ENCODE data around the gene MOG. TPM values are rescaled to one million over a fixed set of nuclear protein-coding genes. Genes with fewer than 3 reads are reported as not detected.

Gene MOG
- total and polyA plus RNA-seq, 2 experiments from 2014 or later: not detected

- in situ Hi-C loops (cut with MboI): no loop called here
- Histone ChIP-seq H3K9me3 (ENCODE audit: low read depth) (no peaks in the 10 kb centered on the region), H3K79me2 (ENCODE audit: insufficient read depth) (no peaks in the 10 kb centered on the region), H3K27ac (no peak overlapping the region), H3K27me3 (replicated peaks; ENCODE audit: insufficient read depth) (peaks cover 10% of the 10 kb centered on the region), H3K9me2 (ENCODE audit: insufficient read depth) (no peaks in the 10 kb centered on the region), H3K4me2 (ENCODE audit: unreplicated experiment) (no peak overlapping the region), H3K4me1 (ENCODE audit: insufficient read depth) (no peaks in the 10 kb centered on the region), H3K36me3 (ENCODE audit: low read depth) (no peaks in the 10 kb centered on the region), H3K4me3 (no peak overlapping the region), H2AFZ (no peak overlapping the region), H4K20me1 (ENCODE audit: insufficient read depth) (no peaks in the 10 kb centered on the region), H3K9ac (no peak overlapping the region), H3F3A (ENCODE audit: insufficient read depth) (no peaks in the 10 kb centered on the region)
- TF ChIP-seq EZH2phosphoT487 (IDR thresholded peaks at IDR 0.05; ENCODE audit: insufficient read depth, low read depth) (no peak), EZH2 (IDR thresholded peaks at IDR 0.05; ENCODE audit: insufficient read depth, poor library complexity, severe bottlenecking) (no peak)
- 11 to 22% methylated on average over 2 of the region's 2 CpGs for WGBS, 2 experiments (ENCODE audit: low coverage in 1 of 2, low lambda C conversion rate in 2 of 2, missing lambda C conversion rate in 2 of 2)
- DNase-seq: no peak
Measured at GRCh38 chr6:29720863-29721262, 64.0 kb downstream of the MOG start.

Small RNA genes lying within 50 kb of the gene (small RNA-seq; reads per million reads assigned to genes)
- not detected for gene SUMO2P1 (ENCODE audit: low read depth, low replicate concordance)

Other genes with a start within 250 kb of the MOG start
- gene OR12D1, start 242.2 kb upstream of the MOG start, total RNA-seq (2014; rRNA removed; shearing (Covaris generic)): not detected in 2 replicates
- not detected in 2 replicates for gene OR12D1, start 242.2 kb upstream of the MOG start, polyA plus RNA-seq (2016; fragmentation: Nextera tagmentation; extraction: Ambion mirVana)
- gene OR10C1, start 217.8 kb upstream of the MOG start, total RNA-seq (2014; rRNA removed; shearing (Covaris generic)): not detected in 2 replicates
- not detected in 2 replicates for gene OR10C1, start 217.8 kb upstream of the MOG start, polyA plus RNA-seq (2016; fragmentation: Nextera tagmentation; extraction: Ambion mirVana)
- gene OR11A1, start 200.0 kb upstream of the MOG start, total RNA-seq (2014; rRNA removed; shearing (Covaris generic)): not detected in 2 replicates
- not detected in 2 replicates for gene OR11A1, start 200.0 kb upstream of the MOG start, polyA plus RNA-seq (2016; fragmentation: Nextera tagmentation; extraction: Ambion mirVana)
- not detected in 2 replicates for gene OR2H1, start 199.9 kb upstream of the MOG start, total RNA-seq (2014; rRNA removed; shearing (Covaris generic))
- gene OR2H1, start 199.9 kb upstream of the MOG start, polyA plus RNA-seq (2016; fragmentation: Nextera tagmentation; extraction: Ambion mirVana): not detected in 2 replicates
- not detected in 2 replicates for gene MAS1L, start 169.1 kb upstream of the MOG start, total RNA-seq (2014; rRNA removed; shearing (Covaris generic))
- gene MAS1L, start 169.1 kb upstream of the MOG start, polyA plus RNA-seq (2016; fragmentation: Nextera tagmentation; extraction: Ambion mirVana): not detected in 2 replicates
- not detected in 2 replicates for gene UBD, start 97.4 kb upstream of the MOG start, total RNA-seq (2014; rRNA removed; shearing (Covaris generic))
- gene UBD, start 97.4 kb upstream of the MOG start, polyA plus RNA-seq (2016; fragmentation: Nextera tagmentation; extraction: Ambion mirVana): not detected in 2 replicates
- not detected in 2 replicates for gene OR2H2, start 72.0 kb upstream of the MOG start, total RNA-seq (2014; rRNA removed; shearing (Covaris generic))
- gene OR2H2, start 72.0 kb upstream of the MOG start, polyA plus RNA-seq (2016; fragmentation: Nextera tagmentation; extraction: Ambion mirVana): not detected in 2 replicates
- 4.6 and 5.3 TPM in 2 replicates for gene GABBR1, start 23.9 kb upstream of the MOG start, total RNA-seq (2014; rRNA removed; shearing (Covaris generic))
- 5.8 and 6.1 TPM in 2 replicates for gene GABBR1, start 23.9 kb upstream of the MOG start, polyA plus RNA-seq (2016; fragmentation: Nextera tagmentation; extraction: Ambion mirVana)
- gene ZFP57, start 24.1 kb downstream of the MOG start, total RNA-seq (2014; rRNA removed; shearing (Covaris generic)): not detected in 2 replicates
- gene ZFP57, start 24.1 kb downstream of the MOG start, polyA plus RNA-seq (2016; fragmentation: Nextera tagmentation; extraction: Ambion mirVana): not detected in 2 replicates
- 0.13 and 0.43 TPM in 2 replicates for gene HLA-F, start 66.3 kb downstream of the MOG start, total RNA-seq (2014; rRNA removed; shearing (Covaris generic))
- gene HLA-F, start 66.3 kb downstream of the MOG start, polyA plus RNA-seq (2016; fragmentation: Nextera tagmentation; extraction: Ambion mirVana): 0.37 and 0.93 TPM in 2 replicates
- gene HLA-G, start 170.7 kb downstream of the MOG start, total RNA-seq (2014; rRNA removed; shearing (Covaris generic)): not detected in 2 replicates
- gene HLA-G, start 170.7 kb downstream of the MOG start, polyA plus RNA-seq (2016; fragmentation: Nextera tagmentation; extraction: Ambion mirVana): 1.5 and 1.7 TPM in 2 replicates